Neural cell (in vitro differentiated cells): ENCODE data around the gene RAVER2.

Source experiments
- CTCF ChIP-seq: fragments of 450-650 bp; IDR thresholded peaks from 2 replicates; pipeline ENCODE4 v1.5.1; 2014; ENCODE audit warnings: antibody characterized with exemption, mild to moderate bottlenecking, moderate library complexity; ENCODE audit not compliant: poor library complexity, severe bottlenecking
- REST ChIP-seq: IDR thresholded peaks from 2 replicates; pipeline ENCODE4 v1.6.1; 2012; ENCODE audit warnings: borderline replicate concordance

DNA sequence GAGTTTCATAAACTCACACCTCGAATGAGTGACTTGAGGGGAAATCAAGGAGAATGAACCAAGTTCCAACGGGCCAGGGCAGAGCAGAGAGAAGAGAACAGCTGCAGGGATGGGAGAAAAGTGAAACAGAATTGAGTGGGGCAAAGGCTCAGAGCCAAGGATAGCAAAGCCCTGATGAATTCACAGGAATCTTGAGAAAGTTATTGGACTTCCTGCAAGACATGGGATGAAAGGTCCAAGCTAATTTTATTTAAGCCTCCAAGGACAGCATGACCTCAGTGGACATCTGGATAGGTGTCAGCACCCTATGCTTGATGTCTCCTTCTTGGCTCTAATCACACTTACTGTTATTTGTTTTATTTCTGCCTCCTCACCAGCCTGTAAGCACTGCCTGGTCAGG is 43.0 kb upstream of the RAVER2 start:
- TF ChIP-seq CTCF = no peak
- TF ChIP-seq REST = no peak
